Uterus (tissue), 2 donors: ENCODE data around the gene C6orf136.

Source experiments
- CTCF ChIP-seq, 4 experiments: fragments of 200-600 bp in 2 of 4; fragments of 450-650 bp in 2 of 4; sonication (generic) in 2 of 4; IDR thresholded peaks; one replicate each; pipeline ENCODE4 v1.5.1; 2016 to 2019; ENCODE audit warnings: antibody characterized with exemption in 4 of 4, mild to moderate bottlenecking in 2 of 4, moderate library complexity in 1 of 4
- POLR2A ChIP-seq, 2 donors: fragments of 450-650 bp; IDR thresholded peaks; one replicate each; pipeline ENCODE4 v1.6.1; 2016; ENCODE audit warnings: antibody characterized with exemption in 2 of 2, mild to moderate bottlenecking in 1 of 2, moderate library complexity in 1 of 2

- TF ChIP-seq CTCF (IDR thresholded peaks at IDR 0.05) (no peak), POLR2A (IDR thresholded peaks at IDR 0.05) (no peak)
These were observed 34.8 kb downstream of the C6orf136 start for GRCh38 chr6:30681766-30682142.
